ENCODE data around the gene PIP4K2A. TPM values are rescaled to one million over a fixed set of nuclear protein-coding genes. Genes with fewer than 3 reads are reported as not detected.
A peak's percentile ranks its signal among the peaks of the same experiment; 100 is the strongest.

PIP4K2A gene
- polyA plus RNA-seq, 3 donors: 20.3 to 27.1 (median 24.5) TPM

- DNase-seq: no peak
Measured at GRCh38 chr10:22670788-22671187, 43.6 kb downstream of the PIP4K2A start.

- DNase-seq: no peak
Measured at GRCh38 chr10:22669163-22669711, 45.1 kb downstream of the PIP4K2A start.

GRCh38 chr10:22667093-22667480 lies 47.3 kb downstream of the PIP4K2A start:
- DNase-seq: no peak

DNA sequence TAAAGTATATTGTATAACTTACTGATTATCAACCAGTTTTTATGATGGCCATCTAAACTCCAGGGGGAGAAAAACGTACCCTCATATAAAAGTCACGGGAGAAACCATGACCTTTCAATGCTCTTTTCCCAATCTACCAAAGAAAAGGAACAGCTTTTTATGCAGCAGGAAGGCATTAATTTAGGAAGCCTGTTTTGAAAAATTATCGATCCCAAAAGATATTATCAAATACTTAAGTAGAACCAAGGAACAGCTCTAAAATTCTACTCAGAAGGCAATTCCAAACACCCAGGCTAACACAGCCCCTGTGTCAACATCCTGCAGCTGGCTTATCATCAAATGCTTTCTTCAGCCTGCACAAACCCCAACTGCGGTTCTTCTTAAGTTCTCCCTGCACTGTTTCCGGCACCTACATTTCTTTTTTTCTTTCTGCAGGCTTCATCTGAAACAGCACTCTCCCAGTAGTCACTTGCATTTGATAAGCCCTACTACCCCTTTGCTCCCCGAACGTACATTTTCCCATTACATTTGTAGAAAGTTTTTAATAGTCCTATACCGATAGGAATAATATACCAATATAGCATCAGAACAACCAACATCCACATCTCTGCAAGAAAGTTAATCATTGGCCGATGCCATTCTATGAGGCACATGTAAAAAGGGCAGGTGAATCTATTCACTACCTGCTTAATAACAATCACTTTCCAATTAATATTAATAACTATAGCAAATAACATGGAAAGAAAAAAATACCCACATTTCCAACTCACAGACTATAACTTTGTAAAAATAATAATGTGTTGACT lies 47.9 kb downstream of the PIP4K2A start:
- no peak for DNase-seq

DNA sequence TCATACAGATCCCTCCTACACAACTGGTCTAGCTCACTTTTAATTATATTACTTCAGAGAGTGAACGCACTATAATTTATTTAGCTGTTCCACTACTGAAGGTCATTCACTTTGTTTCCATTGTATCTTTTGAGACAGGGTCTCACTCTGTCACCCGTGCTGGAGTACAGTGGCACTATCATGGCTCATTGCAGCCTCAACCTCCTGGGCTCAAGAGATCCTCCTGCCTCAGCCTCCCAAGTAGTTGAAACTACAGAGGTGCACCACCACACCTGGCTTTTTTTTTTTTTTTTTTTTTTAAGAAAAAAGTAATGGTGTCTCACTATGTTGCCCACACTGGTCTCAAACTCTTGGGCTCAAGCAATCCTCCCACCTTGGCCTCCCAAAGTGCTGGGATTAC lies 49.0 kb downstream of the PIP4K2A start:
- no peak for DNase-seq

DNA sequence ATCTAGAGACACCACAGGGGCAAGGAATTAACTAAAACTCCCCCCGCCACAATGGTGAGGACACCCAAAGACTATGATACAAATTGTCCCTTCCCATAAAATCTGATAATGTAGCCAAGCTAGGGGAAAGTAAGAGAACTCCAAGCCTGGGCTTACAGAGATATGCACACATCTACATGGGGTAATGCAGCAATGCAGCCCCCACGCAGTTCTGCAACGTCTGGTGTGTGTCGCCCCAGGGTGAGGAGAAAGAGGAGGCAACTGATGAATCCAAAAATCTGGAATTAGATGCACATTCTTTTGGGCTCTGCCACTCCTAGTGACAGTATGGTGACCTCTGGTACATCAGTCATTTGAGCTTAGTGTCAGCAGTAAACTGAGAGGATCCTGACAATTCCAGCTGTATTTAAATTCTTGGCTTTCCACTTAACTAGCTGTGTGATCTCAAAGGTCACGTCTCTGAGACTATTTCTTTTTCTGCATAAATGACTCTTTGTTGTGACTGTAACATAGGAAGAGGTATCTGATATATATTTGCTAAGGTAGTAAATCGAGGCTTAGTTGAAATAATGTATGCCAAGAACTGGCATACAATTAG lies 51.5 kb downstream of the PIP4K2A start:
- peak; percentile 57 for DNase-seq

GRCh38 chr10:22659866-22660265 lies 54.5 kb downstream of the PIP4K2A start:
- no peak for DNase-seq

- DNase-seq: no peak
Measured at GRCh38 chr10:22658745-22659410, 55.5 kb downstream of the PIP4K2A start.

DNA sequence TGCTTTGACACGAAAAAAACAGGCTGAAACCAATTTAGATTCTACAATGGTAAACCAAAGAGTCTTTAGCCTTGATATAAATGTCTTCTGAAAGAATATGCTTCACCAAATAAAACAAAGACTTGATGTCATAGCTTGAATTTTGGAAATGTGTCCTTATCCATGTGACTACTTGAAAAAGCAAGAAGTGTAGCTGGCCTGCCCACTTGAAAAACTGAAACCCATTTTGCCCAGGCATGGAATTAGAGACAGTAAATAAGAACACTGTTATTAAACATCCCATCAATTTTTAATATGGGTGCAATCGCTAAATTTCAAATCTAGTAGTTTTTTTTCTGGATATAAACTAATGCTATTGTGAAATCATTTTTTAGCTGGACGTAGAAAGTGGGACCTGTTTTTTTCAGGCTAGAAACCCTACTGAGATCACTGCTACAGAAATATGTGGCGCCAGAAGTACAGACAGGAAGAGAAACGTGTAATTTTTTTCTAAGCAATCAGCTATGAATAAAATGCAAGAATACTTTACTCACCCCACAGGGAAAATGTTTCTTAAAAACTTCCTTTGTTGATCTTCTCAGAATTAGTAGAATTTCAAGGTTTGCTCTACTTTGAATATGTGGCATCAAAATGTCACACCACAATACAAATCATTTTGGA lies 56.7 kb downstream of the PIP4K2A start:
- DNase-seq: no peak

DNA sequence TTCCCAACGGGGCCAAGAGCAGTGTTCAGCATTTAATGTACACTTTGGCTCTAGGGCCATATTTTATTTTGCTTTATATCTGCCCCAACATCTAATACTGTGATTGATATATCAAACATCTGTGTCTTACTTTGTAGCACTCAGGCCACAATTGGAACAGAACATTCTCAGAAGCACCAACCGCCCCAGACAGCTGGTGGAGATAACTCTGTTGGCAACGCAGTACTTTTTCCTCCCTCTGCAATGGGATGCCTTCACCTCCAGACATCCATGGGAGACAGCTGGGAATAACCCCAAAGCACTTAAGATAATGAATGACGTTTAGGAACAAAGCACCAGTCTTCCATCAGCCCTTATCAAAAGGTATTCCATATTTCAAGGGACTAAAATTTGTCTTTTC lies 57.4 kb downstream of the PIP4K2A start:
- no peak for DNase-seq

- peak; percentile 65 for DNase-seq
Measured at GRCh38 chr10:22656036-22656435, 58.3 kb downstream of the PIP4K2A start.

DNA sequence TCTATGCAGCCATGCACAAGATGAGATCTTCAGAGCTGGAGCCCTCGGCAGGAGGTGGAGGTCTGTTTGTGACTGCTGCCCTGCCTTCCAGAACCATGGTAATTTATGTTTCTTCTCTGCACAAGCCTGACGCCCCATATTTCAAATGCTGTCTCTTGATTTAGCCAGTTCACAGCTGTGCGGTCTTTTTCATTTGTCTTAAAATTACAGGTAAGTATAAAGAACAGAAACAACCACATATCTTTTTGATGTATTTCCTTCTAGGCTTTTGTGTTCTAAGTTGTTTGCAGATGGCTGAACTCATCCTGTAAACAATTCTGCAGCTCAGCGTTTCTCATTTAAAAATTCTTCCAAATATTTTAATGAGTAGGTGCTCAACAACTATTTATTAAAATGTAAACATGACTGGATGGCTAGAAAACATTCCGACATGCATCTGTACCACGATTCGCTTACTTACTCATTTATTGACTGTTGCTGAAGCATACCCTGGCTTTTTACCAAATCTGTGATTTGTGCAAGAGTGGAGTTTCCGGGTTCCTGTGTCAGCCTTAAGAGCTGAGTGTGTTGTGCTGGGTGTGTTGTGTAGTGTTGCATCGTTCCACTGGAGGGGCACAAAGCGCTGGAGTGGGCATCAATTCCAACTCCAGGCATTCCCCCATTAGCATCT lies 58.9 kb downstream of the PIP4K2A start:
- peak; percentile 62 for DNase-seq

- no peak for DNase-seq
Measured at GRCh38 chr10:22652988-22653481, 61.3 kb downstream of the PIP4K2A start.

- no peak for DNase-seq
Measured at GRCh38 chr10:22651276-22651980, 63.0 kb downstream of the PIP4K2A start.

DNA sequence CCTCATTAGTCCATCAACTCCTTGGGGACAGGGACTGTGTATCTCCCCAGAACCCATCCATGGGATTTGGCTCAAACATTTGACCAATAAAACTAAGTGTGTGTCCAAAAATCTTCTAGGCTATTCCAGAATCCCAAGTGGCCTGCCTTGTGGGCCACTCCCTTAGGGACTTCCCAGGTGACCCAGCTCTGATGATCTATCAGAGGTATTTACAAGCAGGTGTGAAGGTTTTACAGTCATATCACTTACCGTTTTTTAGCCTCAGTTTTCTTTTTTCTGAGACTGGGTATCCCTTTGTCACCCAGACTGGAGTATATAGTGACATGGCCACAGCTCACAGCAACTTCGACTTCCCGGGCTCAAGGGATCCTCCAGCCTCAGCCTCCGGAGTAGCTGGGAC lies 64.4 kb downstream of the PIP4K2A start:
- DNase-seq: no peak

GRCh38 chr10:22649390-22649841 lies 65.0 kb downstream of the PIP4K2A start:
- no peak for DNase-seq

- DNase-seq: no peak
Measured at GRCh38 chr10:22648547-22648961, 65.8 kb downstream of the PIP4K2A start.

DNA sequence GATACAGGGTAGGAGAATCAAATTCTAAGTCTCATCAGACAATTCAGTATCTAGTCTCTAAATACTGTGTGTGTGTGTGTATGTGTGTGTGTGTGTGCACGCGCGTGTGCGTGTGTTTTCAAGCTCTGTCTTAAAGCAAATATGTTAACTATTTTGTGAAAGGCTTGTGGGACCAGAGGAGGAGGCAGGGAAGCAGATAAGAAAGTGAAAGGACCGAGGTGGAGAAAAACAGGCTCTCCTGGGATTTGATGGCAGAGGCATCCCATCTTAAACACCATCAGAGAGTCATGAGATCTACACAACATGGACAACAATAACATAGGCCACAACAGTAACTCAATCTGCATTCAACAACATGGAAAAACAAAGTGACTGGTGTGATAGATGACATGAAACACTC lies 67.1 kb downstream of the PIP4K2A start:
- DNase-seq: no peak

GRCh38 chr10:22646388-22646853 lies 68.0 kb downstream of the PIP4K2A start:
- DNase-seq: no peak

DNA sequence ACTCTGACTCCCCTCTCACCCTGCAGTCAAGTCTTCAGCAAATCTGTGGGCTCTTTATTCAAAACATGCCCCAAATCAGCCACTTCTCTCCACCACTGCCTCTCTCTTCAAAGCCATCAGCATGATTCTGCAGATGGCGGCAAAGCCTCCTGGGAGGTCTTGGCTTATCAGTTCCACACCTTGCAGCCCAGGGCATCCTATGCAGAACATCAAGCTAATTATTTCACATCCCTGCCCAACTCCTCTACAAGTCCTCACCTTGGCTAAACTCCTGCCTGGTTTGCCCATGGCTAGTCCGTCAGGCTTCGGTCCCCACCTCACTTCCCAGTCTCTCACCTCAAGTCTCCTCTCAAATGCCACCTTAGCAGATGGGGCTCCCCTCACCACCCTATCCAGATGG lies 70.2 kb downstream of the PIP4K2A start:
- no peak for DNase-seq

- no peak for DNase-seq
Measured at GRCh38 chr10:22643775-22644174, 70.6 kb downstream of the PIP4K2A start.

All from renal pelvis (tissue), 4 donors.